ENCODE measurements around the gene MYCBP. TPM values are rescaled to one million over a fixed set of nuclear protein-coding genes. Genes with fewer than 3 reads are reported as not detected.

Gene MYCBP
- polyA plus RNA-seq, 1 donor (not counting 4 experiments of a cell fraction or from before 2014, with no cell fraction given), result 39.9 TPM

- DNase-seq (ENCODE audit: low read depth, low spot score) (no peak), FAIRE-seq (no peak)
- TF ChIP-seq CTCF (optimal IDR thresholded peaks at IDR 0.05 in 1 of 3, IDR thresholded peaks at IDR 0.05 in 1 of 3, conservative IDR thresholded peaks at IDR 0.05 in 1 of 3; ENCODE audit: extremely low read depth in 1 of 3, insufficient read depth in 2 of 3, low read length in 3 of 3), result no peak
- no peak for TF ChIP-seq EZH2 (IDR thresholded peaks at IDR 0.05; ENCODE audit: low read length)
- no peaks in the 10 kb centered on the region for H3K27me3 ChIP-seq (ENCODE audit: control insufficient read depth, extremely low read depth, insufficient read depth, low read length)
- no peaks in the 10 kb centered on the region for H4K20me1 ChIP-seq (ENCODE audit: control insufficient read depth, extremely low read depth, insufficient read depth, low read length)
- dilution Hi-C loops (cut with MboI; ENCODE audit: extremely low pct_ligation_motif_present, low sequenced_read_pairs), result no loop called here
- H3K4me1 ChIP-seq (ENCODE audit: control insufficient read depth, extremely low read depth, insufficient read depth, low read length), result peaks cover 12% of the 10 kb centered on the region
- no peak overlapping the region for H2AFZ ChIP-seq (ENCODE audit: control insufficient read depth, low read length)
- H3K9me1 ChIP-seq (ENCODE audit: control insufficient read depth, extremely low read depth, insufficient read depth, low read length), result peaks cover 4% of the 10 kb centered on the region
- no peak overlapping the region for H3K4me2 ChIP-seq (ENCODE audit: control insufficient read depth, extremely low read depth, insufficient read depth, low read depth, low read length)
- H3K36me3 ChIP-seq (ENCODE audit: control insufficient read depth in 2 of 2, extremely low read depth in 1 of 2, insufficient read depth in 2 of 2, low read length in 2 of 2), result no peaks in the 10 kb centered on the region
- H3K9me3 ChIP-seq (ENCODE audit: control insufficient read depth, low read depth, low read length), result no peaks in the 10 kb centered on the region
- no peak overlapping the region for H3K4me3 ChIP-seq (ENCODE audit: control insufficient read depth in 2 of 3, extremely low read depth in 1 of 3, insufficient read depth in 2 of 3, low read depth in 1 of 3, low read length in 3 of 3)
- H3K9ac ChIP-seq (ENCODE audit: control insufficient read depth, extremely low read depth, insufficient read depth, low read length), result no peak overlapping the region
- no peak overlapping the region for H3K27ac ChIP-seq (ENCODE audit: control insufficient read depth, insufficient read depth, low read length)
- H3K79me2 ChIP-seq (ENCODE audit: control insufficient read depth, insufficient read depth, low read length), result no peaks in the 10 kb centered on the region
Measured at GRCh38 chr1:38896169-38896568, 23.0 kb upstream of the MYCBP start.

DNA sequence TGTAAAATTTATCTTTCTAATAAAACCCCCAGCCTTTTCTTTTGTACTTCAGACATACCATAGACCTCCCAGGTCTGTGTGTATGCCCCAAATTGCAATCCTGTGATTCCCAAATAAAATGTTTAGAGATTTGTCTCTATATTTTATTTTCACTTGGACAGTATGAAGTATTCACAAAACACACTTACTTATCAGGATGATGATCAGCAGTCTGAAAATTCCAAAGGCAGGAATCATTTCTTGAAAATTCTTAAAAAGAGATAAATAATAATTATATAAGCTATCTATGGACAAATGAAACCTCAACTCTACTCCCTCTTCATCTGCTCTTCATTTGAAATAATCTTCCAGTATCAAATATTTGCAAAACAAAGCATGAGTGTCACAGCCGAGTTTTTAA is 19.8 kb upstream of the MYCBP start:
- H3K9ac ChIP-seq (ENCODE audit: control insufficient read depth, extremely low read depth, insufficient read depth, low read length), result no peak overlapping the region
- no peak overlapping the region for H3K27ac ChIP-seq (ENCODE audit: control insufficient read depth, insufficient read depth, low read length)
- no peak overlapping the region for H2AFZ ChIP-seq (ENCODE audit: control insufficient read depth, low read length)
- DNase-seq (ENCODE audit: low read depth, low spot score) (no peak), FAIRE-seq (no peak)
- H3K4me2 ChIP-seq (ENCODE audit: control insufficient read depth, extremely low read depth, insufficient read depth, low read depth, low read length), result no peak overlapping the region
- H4K20me1 ChIP-seq (ENCODE audit: control insufficient read depth, extremely low read depth, insufficient read depth, low read length), result no peaks in the 10 kb centered on the region
- dilution Hi-C loops (cut with MboI; ENCODE audit: extremely low pct_ligation_motif_present, low sequenced_read_pairs), result no loop called here
- no peaks in the 10 kb centered on the region for H3K9me3 ChIP-seq (ENCODE audit: control insufficient read depth, low read depth, low read length)
- no peaks in the 10 kb centered on the region for H3K36me3 ChIP-seq (ENCODE audit: control insufficient read depth in 2 of 2, extremely low read depth in 1 of 2, insufficient read depth in 2 of 2, low read length in 2 of 2)
- H3K4me1 ChIP-seq (ENCODE audit: control insufficient read depth, extremely low read depth, insufficient read depth, low read length), result no peaks in the 10 kb centered on the region
- TF ChIP-seq CTCF (optimal IDR thresholded peaks at IDR 0.05 in 1 of 3, IDR thresholded peaks at IDR 0.05 in 1 of 3, conservative IDR thresholded peaks at IDR 0.05 in 1 of 3; ENCODE audit: extremely low read depth in 1 of 3, insufficient read depth in 2 of 3, low read length in 3 of 3) (no peak), EZH2 (IDR thresholded peaks at IDR 0.05; ENCODE audit: low read length) (no peak)
- no peaks in the 10 kb centered on the region for H3K27me3 ChIP-seq (ENCODE audit: control insufficient read depth, extremely low read depth, insufficient read depth, low read length)
- H3K79me2 ChIP-seq (ENCODE audit: control insufficient read depth, insufficient read depth, low read length), result no peaks in the 10 kb centered on the region
- H3K4me3 ChIP-seq (ENCODE audit: control insufficient read depth in 2 of 3, extremely low read depth in 1 of 3, insufficient read depth in 2 of 3, low read depth in 1 of 3, low read length in 3 of 3), result no peak overlapping the region
- no peaks in the 10 kb centered on the region for H3K9me1 ChIP-seq (ENCODE audit: control insufficient read depth, extremely low read depth, insufficient read depth, low read length)

Data from keratinocyte (primary cell).